ENCODE measurements around the gene ERN1. TPM values are rescaled to one million over a fixed set of nuclear protein-coding genes. Genes with fewer than 3 reads are reported as not detected.

ERN1 gene
- total and polyA plus RNA-seq, 2 donors from 2014 or later: 2.8 to 37.0 TPM

- FAIRE-seq (no peak), DNase-seq (peak in 1 of 5 donors; percentile 4)
- H3K9ac ChIP-seq (ENCODE audit: low read length in 3 of 3): no peak overlapping the region
- H3K27ac ChIP-seq (ENCODE audit: low read depth in 2 of 2, low read length in 2 of 2): no peak overlapping the region
- H3K4me1 ChIP-seq (ENCODE audit: control insufficient read depth in 2 of 3, insufficient read depth in 2 of 3, low read depth in 1 of 3, low read length in 3 of 3): no peaks in the 10 kb centered on the region
- intact Hi-C loops (cut with DNase I): no loop called here
- H3K36me3 ChIP-seq (ENCODE audit: control insufficient read depth in 2 of 3, insufficient read depth in 3 of 3, low read length in 3 of 3): peaks cover 0 to 36% (median 26%) of the 10 kb centered on the region in 3 donors
- H3K4me3 ChIP-seq (ENCODE audit: low read length in 3 of 3): no peak overlapping the region
- TF ChIP-seq CTCF (IDR thresholded peaks at IDR 0.05; ENCODE audit: borderline replicate concordance, extremely low read depth, insufficient read depth): no peak
- H3K9me3 ChIP-seq (ENCODE audit: control insufficient read depth in 2 of 3, insufficient read depth in 1 of 3, low read length in 3 of 3): no peaks in the 10 kb centered on the region
- H3K27me3 ChIP-seq (ENCODE audit: control insufficient read depth, insufficient read depth, low read length): no peaks in the 10 kb centered on the region
Measured at GRCh38 chr17:64054304-64054703, 75.6 kb downstream of the ERN1 start.

DNA sequence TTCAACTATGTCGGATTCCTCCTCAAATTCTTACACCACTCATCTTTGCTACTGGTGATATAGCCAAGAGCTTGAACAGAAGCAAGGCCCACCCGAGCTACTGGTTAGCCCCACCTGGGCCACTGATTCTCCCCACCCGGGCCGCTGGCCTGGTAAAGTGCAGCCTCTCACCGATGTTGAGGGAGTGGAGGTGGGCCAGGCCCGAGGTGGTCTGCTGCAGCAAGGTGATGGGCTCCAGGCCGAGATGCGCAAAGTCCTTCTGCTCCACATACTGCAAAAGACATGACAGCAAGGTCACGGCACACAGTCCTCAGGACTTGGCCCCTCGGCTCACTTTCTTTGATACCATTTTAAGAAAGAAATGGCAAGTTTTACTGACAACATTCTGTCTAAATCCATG is 76.8 kb downstream of the ERN1 start:
- Histone ChIP-seq H3K4me3 (ENCODE audit: low read length in 3 of 3) (no peak overlapping the region), H3K9ac (ENCODE audit: low read length in 3 of 3) (no peak overlapping the region), H3K9me3 (ENCODE audit: control insufficient read depth in 2 of 3, insufficient read depth in 1 of 3, low read length in 3 of 3) (no peaks in the 10 kb centered on the region), H3K4me1 (ENCODE audit: control insufficient read depth in 2 of 3, insufficient read depth in 2 of 3, low read depth in 1 of 3, low read length in 3 of 3) (no peaks in the 10 kb centered on the region), H3K27me3 (ENCODE audit: control insufficient read depth, insufficient read depth, low read length) (no peaks in the 10 kb centered on the region), H3K36me3 (ENCODE audit: control insufficient read depth in 2 of 3, insufficient read depth in 3 of 3, low read length in 3 of 3) (peaks cover 0 to 38% (median 28%) of the 10 kb centered on the region in 3 donors), H3K27ac (ENCODE audit: low read depth in 2 of 2, low read length in 2 of 2) (no peak overlapping the region)
- no peak for DNase-seq
- FAIRE-seq: no peak
- no peak for TF ChIP-seq CTCF (IDR thresholded peaks at IDR 0.05; ENCODE audit: borderline replicate concordance, extremely low read depth, insufficient read depth)
- intact Hi-C loops (cut with DNase I): no loop called here

- H3K27ac ChIP-seq (ENCODE audit: low read depth in 2 of 2, low read length in 2 of 2): no peak overlapping the region
- intact Hi-C loops (cut with DNase I): no loop called here
- no peak for TF ChIP-seq CTCF (IDR thresholded peaks at IDR 0.05; ENCODE audit: borderline replicate concordance, extremely low read depth, insufficient read depth)
- H3K9me3 ChIP-seq (ENCODE audit: control insufficient read depth in 2 of 3, insufficient read depth in 1 of 3, low read length in 3 of 3): no peaks in the 10 kb centered on the region
- no peak overlapping the region for H3K9ac ChIP-seq (ENCODE audit: low read length in 3 of 3)
- no peak for DNase-seq
- no peak overlapping the region for H3K4me3 ChIP-seq (ENCODE audit: low read length in 3 of 3)
- H3K36me3 ChIP-seq (ENCODE audit: control insufficient read depth in 2 of 3, insufficient read depth in 3 of 3, low read length in 3 of 3): peaks cover 0 to 33% (median 33%) of the 10 kb centered on the region in 3 donors
- H3K27me3 ChIP-seq (ENCODE audit: control insufficient read depth, insufficient read depth, low read length): no peaks in the 10 kb centered on the region
- no peak for FAIRE-seq
- H3K4me1 ChIP-seq (ENCODE audit: control insufficient read depth in 2 of 3, insufficient read depth in 2 of 3, low read depth in 1 of 3, low read length in 3 of 3): no peaks in the 10 kb centered on the region
Measured at GRCh38 chr17:64051153-64051552, 78.8 kb downstream of the ERN1 start.

DNA sequence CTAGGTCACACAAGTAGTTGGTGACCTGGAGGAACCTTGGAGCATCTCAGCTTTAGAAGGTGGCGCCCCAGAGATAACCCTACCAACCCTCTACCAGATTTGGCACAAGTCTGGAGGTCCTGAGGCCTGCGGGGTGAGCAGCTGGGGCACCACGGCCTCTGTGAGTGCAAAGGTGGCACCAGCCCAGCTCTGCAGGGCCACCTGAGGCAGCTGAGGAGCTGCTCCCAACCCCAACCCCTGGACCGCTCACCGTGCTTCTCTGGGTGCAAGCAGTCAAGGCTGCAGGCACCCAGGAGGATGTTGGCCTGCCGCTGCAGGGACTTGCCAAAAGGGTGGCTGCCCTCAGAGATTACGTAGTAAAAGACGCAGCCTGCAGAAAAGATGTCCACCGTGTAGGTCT is 81.1 kb downstream of the ERN1 start:
- Histone ChIP-seq H3K27ac (ENCODE audit: low read depth in 2 of 2, low read length in 2 of 2) (no peak overlapping the region), H3K36me3 (ENCODE audit: control insufficient read depth in 2 of 3, insufficient read depth in 3 of 3, low read length in 3 of 3) (peaks cover 0 to 52% (median 40%) of the 10 kb centered on the region in 3 donors), H3K9ac (ENCODE audit: low read length in 3 of 3) (no peak overlapping the region), H3K4me1 (ENCODE audit: control insufficient read depth in 2 of 3, insufficient read depth in 2 of 3, low read depth in 1 of 3, low read length in 3 of 3) (no peaks in the 10 kb centered on the region), H3K9me3 (ENCODE audit: control insufficient read depth in 2 of 3, insufficient read depth in 1 of 3, low read length in 3 of 3) (no peaks in the 10 kb centered on the region), H3K27me3 (ENCODE audit: control insufficient read depth, insufficient read depth, low read length) (no peaks in the 10 kb centered on the region), H3K4me3 (ENCODE audit: low read length in 3 of 3) (no peak overlapping the region)
- no peak for FAIRE-seq
- intact Hi-C loops (cut with DNase I): no loop called here
- TF ChIP-seq CTCF (IDR thresholded peaks at IDR 0.05; ENCODE audit: borderline replicate concordance, extremely low read depth, insufficient read depth): no peak
- DNase-seq: no peak
